Ramos (cell line): ENCODE data around the gene SCARF2.

Source experiments
- in situ Hi-C: fragments of 300-500 bp; cut with MboI; formaldehyde crosslinking; loops from one replicate; pipeline ENCODE4 v1.14.3; 2022; ENCODE audit warnings: low sequenced_read_pairs; ENCODE audit not compliant: unreplicated experiment

The SCARF2 gene

DNA sequence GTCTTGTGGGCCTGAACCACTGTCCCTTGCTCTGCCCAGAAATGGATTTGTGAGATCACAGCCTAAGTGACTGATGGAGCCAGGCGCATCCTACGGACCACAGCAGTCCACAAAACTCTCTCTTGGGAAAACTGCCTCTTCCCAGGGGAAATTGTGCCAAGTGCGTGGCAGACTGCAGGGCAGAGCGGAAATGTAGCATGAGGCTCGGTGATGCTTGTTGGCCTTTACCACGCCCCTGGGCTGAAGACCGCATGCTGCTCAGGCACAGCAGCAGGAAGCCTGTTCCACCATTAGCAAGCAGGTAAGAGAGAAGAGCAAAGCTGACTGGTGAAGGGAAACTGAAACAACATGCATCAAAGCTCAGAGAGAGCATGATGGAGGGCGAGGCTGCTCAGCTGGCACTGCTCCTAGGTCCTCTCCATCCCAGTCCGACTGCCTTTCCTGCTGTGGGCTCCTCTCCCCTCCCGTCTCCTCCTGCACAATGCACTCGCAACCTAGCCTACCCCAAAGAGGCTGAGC lies 26.5 kb upstream of the SCARF2 start:
- in situ Hi-C loops = no loop called here

DNA sequence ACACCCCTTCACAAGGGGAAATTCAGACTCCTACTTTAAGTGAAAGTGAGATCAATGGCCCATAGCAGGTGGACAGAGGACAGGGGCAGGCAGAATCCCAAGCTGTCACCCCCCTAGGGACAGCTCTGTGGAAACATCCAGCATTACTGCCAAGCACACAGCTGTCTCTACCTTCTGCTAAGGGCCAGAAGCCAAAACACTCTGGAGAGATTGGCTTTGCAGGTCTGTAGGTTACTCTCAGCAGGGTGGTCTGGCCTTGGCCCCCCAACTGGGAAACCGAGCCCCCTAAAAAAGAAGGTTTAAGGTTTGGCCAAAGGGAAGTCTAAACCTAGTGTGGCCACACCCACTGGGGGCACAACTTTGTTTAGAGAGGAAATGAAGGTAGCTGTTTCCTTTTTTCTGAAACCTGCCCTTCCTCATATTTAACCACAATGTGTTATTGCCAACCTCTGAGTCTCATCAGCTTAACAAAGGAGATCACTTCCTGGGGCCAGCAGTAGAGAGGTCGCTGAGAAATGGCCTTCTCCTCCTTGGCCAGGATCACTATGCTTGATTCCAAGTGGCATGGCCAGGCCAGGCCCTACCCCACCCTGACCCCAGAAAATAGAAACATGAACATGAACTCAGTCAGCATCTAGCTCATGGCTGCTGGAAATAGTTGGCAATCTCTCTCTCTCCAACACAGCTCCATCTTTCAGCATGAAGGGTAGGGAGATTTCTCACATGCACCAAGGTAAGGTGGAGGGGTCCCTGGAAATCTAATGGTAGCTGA lies 25.9 kb upstream of the SCARF2 start:
- in situ Hi-C loops = no loop called here

- in situ Hi-C loops = loop anchor here (10.0 kb wide), 1 partner anchor 315 kb away; no protein-coding TSS in a partner anchor
These were observed 22.2 kb upstream of the SCARF2 start for GRCh38 chr22:20459862-20460261.

DNA sequence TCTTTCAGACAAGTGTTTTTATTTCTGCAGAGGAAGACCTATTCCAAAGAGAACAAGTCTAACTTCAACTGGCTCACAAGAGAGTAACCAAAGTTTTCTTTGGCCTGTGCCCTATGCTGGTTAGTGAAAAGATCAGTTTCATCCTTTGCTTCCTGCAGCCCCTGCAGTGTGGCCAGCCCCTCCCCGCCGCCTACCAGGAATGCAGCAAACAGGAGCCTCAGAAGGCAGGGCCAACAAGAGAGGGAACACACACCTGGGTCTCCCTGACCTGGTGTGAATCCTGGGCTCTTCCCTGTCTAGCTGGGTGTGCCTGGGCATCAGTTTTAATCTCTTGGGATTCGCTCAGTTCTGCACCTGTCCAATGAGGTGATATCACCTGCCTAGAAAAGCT lies 21.5 kb upstream of the SCARF2 start:
- in situ Hi-C loops = loop anchor here (10.0 kb wide), 1 partner anchor 314 kb away; no protein-coding TSS in a partner anchor

DNA sequence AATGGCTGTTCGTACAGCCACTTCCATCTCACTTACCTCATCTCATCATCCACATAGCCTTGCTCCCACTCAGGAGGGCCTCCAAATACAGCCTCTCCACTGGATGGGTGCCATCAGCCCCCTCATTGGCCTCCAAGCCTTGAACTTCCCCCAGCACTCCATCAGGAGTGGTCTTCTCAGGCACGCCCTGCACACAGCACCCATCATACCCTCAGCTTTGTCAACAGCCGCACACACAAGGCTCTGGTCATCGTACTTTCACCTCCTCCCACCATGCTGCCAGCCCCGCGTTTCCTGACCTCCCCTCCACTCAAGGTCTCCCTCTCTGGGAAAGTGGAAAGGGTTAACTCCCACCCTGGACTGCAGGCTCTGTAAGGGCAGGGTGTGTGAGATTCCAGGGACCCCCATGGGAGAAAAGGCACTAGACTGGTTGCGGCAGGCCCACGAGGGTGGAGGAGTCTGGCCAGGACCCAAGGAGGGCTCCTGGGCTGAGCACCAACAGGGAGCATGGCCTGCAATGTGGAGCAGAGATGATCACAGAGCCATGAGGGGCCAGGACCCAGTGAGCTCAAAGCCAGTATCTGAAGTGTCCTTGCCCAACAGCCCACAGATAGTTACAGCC lies 21.0 kb upstream of the SCARF2 start:
- in situ Hi-C loops = loop anchor here (10.0 kb wide), 1 partner anchor 314 kb away; no protein-coding TSS in a partner anchor

- in situ Hi-C loops = loop anchor here (10.0 kb wide), 1 partner anchor 313 kb away; no protein-coding TSS in a partner anchor
These were observed 20.0 kb upstream of the SCARF2 start for GRCh38 chr22:20457506-20458240.

GRCh38 chr22:20456722-20457076 lies 19.1 kb upstream of the SCARF2 start:
- in situ Hi-C loops = loop anchor here (10.0 kb wide), 1 partner anchor 312 kb away; no protein-coding TSS in a partner anchor

DNA sequence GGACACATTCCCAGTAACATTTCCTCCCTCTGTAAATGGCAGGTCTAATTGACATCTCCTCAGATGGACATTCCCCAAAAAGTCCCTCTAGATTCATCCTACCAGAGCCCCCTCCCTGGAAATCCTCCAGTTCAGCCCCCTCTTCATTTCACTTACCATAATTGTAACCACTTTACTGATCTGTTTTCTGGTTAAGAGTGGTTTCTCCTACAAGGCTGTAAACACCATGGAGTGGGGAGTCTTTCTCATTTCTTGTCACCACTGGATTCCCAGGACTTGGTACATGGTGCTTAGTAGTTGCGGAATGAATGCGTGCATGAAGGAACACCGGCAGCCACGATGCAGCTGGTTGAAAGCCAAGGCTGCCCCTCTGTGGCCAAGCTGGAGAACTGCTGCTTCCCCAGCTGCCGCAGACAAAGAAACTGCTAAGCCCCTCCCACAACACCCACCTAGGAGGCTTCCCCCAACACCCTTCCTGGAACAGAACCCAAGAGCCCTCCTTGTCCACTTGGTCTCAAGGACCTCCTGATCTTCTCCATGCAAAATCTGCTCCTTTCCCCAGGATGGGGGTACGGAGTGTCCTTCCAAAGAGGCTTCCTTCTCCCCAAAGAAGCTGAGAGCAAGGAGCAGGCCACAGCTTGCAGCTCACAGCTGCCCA lies 18.6 kb upstream of the SCARF2 start:
- in situ Hi-C loops = loop anchor here (10.0 kb wide), 1 partner anchor 311 kb away; no protein-coding TSS in a partner anchor

DNA sequence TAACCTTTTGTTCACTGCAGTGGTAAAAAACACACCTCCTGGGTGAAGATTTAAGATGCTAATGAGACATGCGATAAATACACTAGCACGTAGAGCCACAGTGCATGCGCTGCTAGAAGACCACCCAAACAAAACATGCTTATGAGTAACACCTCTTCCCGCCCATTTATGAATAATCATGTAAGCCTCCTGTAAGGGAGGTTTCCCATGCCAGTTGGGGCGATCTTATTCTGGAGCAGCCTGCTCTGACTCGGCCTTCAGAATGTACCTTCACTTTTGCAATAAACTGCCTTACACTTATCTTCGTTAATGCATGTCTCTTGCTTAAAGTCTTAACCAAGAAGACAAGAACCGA lies 18.1 kb upstream of the SCARF2 start:
- in situ Hi-C loops = loop anchor here (10.0 kb wide), 1 partner anchor 311 kb away; no protein-coding TSS in a partner anchor

DNA sequence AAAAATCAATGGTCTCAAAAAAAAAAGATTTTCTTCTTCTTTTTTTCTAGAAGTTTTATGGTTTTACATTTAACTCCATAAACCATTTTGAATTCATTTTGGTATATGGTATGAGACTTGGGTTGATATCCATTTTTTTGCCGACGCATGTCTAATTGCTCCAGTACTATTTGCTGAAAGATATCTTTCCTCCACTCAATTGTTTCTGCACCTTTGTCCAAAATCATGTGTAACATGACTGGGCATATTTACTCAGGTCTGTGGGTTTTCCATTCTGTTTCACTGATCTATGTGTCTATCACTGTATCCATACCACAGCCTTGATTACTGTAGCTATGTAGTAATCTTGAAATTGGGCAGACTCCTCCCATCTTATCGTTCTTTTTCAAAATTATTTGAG lies 15.6 kb upstream of the SCARF2 start:
- in situ Hi-C loops = loop anchor here (10.0 kb wide), 1 partner anchor 308 kb away; no protein-coding TSS in a partner anchor

DNA sequence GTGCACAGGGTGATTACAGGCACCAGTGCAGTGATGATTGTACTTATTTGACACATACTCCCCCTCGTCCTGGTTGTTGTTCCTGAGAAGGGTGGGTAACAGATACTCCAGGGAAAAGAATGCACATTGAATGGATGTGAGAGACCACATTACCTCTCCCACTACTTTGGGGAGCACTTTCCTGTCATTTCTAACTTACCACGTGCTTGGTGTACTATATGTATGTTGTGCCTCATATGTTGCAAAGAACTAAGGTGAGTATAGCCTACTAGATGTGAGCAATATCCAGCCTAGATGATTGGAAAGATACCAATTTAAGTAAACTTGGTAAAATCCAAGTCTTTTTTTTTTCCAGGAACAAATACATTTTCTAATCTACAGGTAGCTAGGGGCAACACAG lies 14.3 kb upstream of the SCARF2 start:
- in situ Hi-C loops = loop anchor here (10.0 kb wide), 1 partner anchor 307 kb away; no protein-coding TSS in a partner anchor

DNA sequence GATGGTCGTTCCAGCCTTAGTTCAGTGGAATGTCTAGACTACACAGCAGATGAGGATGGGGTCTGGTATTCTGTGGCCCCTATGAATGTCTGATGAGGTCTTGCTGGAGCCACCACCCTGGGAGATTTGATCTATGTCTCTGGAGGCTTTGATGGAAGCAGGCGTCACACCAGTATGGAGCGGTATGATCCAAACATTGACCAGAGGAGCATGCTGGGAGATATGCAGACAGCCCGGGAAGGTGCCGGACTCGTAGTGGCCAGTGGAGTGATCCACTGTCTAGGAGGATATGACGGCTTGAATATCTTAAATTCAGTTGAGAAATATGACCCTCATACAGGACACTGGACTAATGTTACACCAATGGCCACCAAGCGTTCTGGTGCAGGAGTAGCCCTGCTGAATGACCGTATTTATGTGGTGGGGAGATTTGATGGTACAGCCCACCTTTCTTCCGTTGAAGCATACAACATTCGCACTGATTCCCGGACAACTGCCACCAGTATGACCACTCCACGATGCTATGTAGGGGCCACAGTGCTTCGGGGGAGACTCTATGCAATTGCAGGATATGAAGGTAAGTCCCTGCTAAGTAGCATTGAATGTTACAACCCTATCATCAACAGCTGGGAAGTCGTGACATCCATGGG lies 13.6 kb upstream of the SCARF2 start:
- in situ Hi-C loops = loop anchor here (10.0 kb wide), 1 partner anchor 306 kb away; no protein-coding TSS in a partner anchor

DNA sequence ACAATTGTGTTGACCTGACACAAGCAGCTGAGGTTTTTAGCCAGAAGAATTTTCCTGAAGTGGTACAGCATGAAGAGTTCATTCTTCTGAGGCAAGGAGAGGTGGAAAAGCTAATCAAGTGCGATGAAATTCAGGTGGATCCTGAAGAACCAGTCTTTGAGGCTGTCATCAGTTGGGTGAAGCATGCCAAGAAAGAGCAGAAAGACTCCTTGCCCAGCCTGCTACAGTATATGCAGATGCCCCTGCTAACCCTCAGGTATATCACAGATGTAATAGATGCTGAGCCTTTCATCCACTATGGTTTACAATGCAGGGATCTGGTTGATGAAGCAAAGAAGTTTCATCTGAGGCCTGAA lies 12.9 kb upstream of the SCARF2 start:
- in situ Hi-C loops = loop anchor here (10.0 kb wide), 1 partner anchor 306 kb away; no protein-coding TSS in a partner anchor

DNA sequence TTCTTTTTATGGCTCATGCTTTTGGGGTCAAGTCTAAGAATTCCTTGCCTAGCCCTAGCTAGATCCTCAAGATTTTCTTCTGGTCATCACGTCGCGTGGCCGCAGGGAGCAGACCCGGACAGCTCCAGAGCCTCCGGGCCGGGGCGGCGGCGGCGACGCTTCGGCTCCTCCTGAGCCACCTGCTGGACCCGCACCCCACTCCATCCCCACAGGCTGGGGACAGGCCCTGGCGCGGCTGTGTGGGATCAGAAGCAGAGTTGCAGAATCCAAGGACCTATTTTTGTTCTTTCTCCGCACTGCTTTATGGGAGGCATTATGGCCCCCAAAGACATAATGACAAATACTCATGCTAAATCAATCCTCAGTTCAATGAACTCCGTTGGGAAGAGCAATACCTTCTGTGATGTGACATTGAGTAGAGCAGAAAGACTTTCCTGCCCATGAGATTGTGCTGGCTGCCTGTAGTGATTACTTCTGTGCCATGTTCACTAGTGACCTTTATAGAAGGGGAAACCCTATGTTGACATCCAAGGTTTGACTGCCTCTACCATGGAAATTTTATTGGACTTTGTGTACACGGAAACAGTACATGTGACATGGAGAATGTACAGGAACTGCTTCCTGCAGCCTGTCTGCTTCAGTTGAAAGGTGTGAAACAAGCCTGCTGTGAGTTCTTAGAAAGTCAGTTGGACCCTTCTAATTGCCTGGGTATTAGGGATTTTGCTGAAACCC lies 12.4 kb upstream of the SCARF2 start:
- in situ Hi-C loops = loop anchor here (10.0 kb wide), 1 partner anchor 305 kb away; no protein-coding TSS in a partner anchor

- in situ Hi-C loops = no loop called here
These were observed 11.0 kb upstream of the SCARF2 start for GRCh38 chr22:20448630-20449029.

DNA sequence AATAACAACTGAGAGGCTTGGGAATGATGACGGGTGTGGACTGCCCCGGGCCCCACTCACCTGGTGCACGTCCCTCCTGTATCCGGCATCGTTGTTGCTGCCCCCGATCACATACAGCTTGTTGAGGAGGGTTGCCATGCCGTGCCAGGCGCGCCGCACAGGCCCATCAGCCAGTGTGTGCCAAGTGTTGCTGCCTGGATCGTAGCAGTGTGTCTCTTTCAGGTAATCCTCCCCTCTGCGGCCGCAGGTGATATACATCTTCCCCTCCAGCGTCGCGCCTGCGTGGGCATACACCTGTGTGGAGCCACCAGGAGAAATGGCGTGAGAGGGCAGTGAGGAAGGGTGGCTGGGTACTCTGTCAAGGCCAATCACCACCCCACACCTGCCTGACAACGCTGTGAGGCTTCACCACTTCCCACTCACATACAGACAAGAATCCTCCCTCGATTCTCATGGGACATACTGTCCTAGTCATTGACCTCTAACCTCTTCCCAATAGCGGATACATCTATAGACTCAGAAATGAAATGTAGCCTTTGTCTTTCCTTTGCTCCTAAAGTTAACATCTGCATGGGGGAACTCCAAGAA lies 8.9 kb upstream of the SCARF2 start:
- in situ Hi-C loops = no loop called here

GRCh38 chr22:20444325-20444724 lies 6.7 kb upstream of the SCARF2 start:
- in situ Hi-C loops = no loop called here

DNA sequence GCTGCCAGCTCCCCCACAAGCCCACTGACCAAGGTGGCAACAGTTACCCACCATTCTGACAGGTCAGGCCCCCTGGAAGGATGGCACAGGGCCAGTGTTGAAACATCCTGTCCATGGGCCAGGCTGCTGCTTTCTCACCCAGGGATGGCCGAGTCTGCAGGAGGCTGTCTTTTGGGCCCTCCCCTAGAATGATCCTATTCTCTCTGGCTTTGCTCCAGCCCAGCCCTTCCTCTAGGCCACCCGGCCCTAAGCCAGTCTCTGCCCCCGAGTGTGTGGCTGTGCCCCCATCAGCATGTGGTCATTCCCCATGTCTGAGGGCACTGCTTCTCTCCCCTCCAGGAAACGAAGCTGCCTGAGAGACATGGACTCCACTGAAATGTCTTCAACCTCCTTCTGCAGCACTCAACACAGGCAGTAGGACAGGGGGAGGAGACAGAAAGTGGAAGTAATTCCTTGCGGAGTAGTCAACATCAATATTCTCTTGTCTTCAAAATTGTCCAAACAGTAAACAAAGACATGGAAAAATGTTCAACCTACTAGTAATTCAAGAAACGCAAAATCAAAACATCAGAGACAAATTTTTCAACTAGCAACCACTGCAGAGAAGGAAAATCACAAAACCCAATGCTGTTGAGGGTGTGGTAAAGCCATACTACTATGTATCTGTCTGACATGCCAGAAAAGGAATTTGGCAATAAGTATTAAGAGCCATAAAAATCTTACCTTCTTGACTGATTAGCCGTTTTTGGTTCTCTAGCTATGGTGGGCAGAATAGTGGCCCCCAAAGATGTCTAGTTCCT lies 5.1 kb upstream of the SCARF2 start:
- in situ Hi-C loops = no loop called here
